Measurements from ENCODE around the gene FBXW8.

Gene FBXW8

DNA sequence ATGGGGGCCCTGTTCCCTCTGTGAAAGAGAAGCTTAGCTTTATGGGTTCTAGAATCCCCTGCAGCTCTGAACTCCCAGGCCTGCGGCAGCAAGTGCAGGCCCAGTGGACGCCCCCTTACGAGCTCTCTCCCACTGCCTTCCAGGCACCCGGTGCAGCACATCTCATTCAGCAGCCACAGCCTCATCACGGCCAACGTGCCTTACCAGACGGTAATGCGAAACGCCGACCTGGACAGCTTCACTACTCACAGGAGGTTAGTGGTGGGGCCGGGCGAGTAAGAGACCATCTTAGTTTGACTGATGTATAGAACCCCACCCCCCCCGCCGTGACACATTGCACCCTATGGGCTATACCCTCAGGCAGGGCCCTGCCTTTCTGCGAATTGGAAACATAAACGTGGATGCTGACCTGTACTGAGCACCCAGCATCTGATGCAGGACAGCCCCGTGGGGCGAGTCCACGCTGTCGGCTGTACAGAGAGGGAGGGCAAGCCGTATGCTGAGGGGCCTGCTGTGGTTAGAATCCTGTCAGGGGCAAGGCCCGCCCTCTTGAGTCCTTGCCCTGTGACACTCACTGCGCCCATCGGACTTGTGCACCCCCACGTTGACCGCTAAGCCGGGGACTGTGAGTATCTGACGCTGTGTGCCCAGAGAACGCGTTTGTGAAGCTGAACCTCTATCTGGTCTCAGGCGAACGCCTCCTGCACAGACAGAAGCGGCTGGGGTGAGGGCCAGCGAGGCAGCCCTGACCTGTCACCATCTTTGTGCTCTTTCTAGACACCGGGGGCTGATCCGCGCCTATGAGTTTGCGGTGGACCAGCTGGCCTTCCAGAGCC, 116.7 kb downstream of the FBXW8 start:
- H3K4me3 ChIP-seq (ENCODE audit: low read length) = no peak overlapping the region
- no peak for TF ChIP-seq ZNF274 (IDR thresholded peaks at IDR 0.05; ENCODE audit: low read depth, low read length)

GRCh38 chr12:117028254-117028653, 117.5 kb downstream of the FBXW8 start:
- TF ChIP-seq ZNF274 (IDR thresholded peaks at IDR 0.05; ENCODE audit: low read depth, low read length) = no peak
- no peak overlapping the region for H3K4me3 ChIP-seq (ENCODE audit: low read length)

DNA sequence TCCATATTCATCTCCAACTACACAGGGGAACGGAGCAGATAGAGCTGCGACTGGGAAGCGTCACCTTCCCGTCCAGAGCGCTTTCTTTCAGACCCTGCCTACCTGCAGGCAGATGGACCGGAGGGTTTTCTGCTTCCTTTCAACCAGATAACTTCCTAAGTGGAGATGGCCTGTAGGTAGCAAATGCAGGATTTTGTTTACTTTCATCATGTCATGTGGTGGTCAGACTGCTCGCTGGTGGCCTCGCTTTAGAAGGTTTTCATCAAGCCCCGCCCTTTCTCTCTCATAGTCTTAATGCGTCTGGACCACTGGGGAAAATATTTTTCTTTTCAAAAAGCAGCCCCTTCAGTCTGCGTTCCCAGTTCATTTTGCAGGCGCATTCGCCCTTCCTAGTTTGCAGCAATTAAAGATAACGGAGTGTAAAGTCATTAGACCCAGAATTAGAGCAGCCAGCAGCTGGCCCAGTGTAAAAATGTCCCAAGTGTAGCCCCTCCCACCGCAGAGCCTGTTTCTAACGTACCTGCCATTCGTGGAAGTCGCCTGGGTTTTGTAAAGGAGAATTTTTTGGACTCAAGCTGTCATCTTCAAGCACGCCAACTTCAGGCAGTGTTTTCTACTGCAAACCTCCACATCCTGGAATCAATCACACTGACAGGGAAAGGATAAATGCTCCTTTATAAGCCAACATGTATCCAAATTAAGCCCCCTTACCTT, 119.6 kb downstream of the FBXW8 start:
- no peak overlapping the region for H3K4me3 ChIP-seq (ENCODE audit: low read length)
- TF ChIP-seq ZNF274 (IDR thresholded peaks at IDR 0.05; ENCODE audit: low read depth, low read length) = no peak

DNA sequence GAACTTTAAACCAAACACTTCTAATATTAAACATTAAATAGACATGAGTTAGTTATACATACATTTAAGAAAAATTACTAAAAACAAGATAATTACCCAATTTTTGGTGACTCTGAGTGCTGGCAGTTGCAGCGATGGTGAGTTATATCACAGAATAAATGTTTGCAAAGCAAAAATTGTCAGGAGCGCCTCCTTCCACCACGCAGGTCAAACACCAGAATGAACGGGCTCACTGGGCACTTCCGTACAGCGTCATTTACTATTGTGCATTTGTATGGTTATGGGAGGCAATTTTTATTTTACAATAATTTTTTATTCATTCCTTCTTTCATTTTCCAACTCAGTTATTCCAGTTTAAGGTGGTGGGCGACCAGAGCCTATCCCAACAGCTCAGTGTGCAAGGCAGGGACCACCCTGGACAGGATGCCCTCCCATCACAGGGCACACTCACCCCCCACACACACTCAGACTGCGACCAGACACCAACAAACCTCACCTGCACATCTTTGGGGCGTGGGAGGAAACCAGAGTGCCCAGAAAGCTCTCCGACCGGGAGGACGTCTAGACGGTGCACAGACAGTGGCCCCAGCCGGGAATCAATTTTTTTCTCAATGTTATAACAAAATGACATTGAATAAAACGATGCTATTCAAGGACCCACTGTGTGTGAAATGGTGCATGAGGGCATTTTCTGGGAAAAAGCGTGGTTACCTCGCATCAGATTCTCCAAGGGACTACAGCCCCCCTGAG, 121.3 kb downstream of the FBXW8 start:
- H3K4me3 ChIP-seq (ENCODE audit: low read length) = no peak overlapping the region
- no peak for TF ChIP-seq ZNF274 (IDR thresholded peaks at IDR 0.05; ENCODE audit: low read depth, low read length)

GRCh38 chr12:117032593-117033381, 122.0 kb downstream of the FBXW8 start:
- no peak overlapping the region for H3K4me3 ChIP-seq (ENCODE audit: low read length)
- no peak for TF ChIP-seq ZNF274 (IDR thresholded peaks at IDR 0.05; ENCODE audit: low read depth, low read length)

GRCh38 chr12:117033382-117034221, 122.9 kb downstream of the FBXW8 start:
- TF ChIP-seq ZNF274 (IDR thresholded peaks at IDR 0.05; ENCODE audit: low read depth, low read length) = no peak
- H3K4me3 ChIP-seq (ENCODE audit: low read length) = no peak overlapping the region

DNA sequence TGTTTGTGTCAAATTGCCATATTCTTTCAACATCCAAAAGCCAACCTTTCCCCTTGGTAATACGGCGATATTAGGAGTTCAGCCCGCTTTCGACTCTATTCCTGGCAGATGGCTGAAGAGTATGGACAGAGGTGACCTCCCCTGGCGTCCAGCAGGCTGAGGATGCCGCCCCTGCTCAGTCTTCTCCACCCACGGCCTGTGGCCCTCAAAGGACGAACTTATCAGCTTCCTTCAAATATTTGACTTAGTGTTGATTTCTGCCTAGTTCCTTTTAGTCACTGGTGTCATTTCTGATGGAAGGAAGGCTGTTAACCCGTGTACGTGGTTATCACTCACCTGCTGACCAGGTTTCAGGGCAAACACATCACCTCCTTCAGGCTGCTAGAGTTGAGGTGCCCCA, 123.5 kb downstream of the FBXW8 start:
- no peak for TF ChIP-seq ZNF274 (IDR thresholded peaks at IDR 0.05; ENCODE audit: low read depth, low read length)

DNA sequence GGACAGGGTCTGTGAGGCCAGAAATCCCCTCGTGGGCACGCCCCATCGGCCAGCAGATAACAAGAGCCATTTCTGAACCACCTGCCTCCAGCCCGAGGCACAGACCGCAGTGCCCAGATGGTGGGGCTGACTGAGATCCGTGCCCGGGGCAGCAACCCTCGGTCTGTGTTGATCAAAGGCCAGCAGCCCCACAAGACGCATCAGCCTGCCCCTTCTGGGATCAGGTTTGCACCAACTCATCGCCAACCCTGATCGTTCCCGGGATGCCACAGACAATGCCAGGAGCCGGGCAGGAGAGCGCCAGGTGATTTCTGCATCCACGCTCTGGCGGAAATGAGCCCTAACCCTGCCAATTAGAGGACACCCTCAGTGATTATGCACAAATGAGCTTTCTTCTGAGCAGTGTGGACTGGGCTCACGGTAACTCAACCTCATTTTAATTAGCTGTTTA, 124.0 kb downstream of the FBXW8 start:
- H3K4me3 ChIP-seq (ENCODE audit: low read length) = no peak overlapping the region
- TF ChIP-seq ZNF274 (IDR thresholded peaks at IDR 0.05; ENCODE audit: low read depth, low read length) = no peak

More for the DNA sequence above, 123.5 kb downstream of the FBXW8 start:
- H3K4me3 ChIP-seq (ENCODE audit: low read length) = no peak overlapping the region

GRCh38 chr12:117035287-117035686, 124.5 kb downstream of the FBXW8 start:
- H3K4me3 ChIP-seq (ENCODE audit: low read length) = no peak overlapping the region
- TF ChIP-seq ZNF274 (IDR thresholded peaks at IDR 0.05; ENCODE audit: low read depth, low read length) = no peak

DNA sequence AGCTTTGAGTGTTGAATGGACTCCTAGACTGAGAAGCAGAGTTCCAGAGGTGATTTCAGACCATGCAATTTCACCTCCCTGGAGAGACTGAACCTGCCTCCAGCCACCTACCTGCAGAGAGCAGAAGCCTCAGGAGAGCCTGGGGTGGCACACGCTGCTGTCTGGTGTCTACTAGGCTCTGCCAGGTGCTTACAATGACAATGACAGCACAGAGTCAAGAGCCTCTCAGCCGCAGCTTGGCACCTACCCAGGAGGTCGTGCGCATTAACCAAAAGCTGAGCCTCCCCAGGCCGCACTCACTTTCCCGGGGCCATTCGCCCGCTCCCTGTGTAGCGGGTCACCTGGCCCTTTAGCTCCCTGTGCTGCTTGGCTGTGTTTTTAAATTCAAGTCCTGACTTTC, 125.3 kb downstream of the FBXW8 start:
- H3K4me3 ChIP-seq (ENCODE audit: low read length) = no peak overlapping the region
- TF ChIP-seq ZNF274 (IDR thresholded peaks at IDR 0.05; ENCODE audit: low read depth, low read length) = no peak

DNA sequence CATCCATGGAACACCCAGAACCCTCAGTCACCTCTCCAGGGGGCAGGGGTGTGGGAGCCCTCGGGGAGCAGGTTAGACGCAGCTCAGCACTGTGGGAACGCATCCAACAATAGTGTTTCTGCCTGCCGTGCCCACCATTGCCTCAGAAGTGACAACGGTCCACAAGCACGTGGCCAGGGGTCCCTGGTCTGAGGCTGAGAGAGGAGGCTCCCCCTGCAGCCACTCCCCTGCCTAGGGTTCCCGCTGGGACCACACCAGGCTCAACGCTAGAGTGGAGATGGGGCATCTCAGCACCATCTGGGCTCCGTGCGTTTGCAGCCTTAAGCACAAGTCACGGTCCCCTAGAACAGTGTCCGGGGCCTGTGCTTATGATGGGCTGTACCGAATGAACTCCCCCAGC, 125.8 kb downstream of the FBXW8 start:
- no peak for TF ChIP-seq ZNF274 (IDR thresholded peaks at IDR 0.05; ENCODE audit: low read depth, low read length)
- no peak overlapping the region for H3K4me3 ChIP-seq (ENCODE audit: low read length)

DNA sequence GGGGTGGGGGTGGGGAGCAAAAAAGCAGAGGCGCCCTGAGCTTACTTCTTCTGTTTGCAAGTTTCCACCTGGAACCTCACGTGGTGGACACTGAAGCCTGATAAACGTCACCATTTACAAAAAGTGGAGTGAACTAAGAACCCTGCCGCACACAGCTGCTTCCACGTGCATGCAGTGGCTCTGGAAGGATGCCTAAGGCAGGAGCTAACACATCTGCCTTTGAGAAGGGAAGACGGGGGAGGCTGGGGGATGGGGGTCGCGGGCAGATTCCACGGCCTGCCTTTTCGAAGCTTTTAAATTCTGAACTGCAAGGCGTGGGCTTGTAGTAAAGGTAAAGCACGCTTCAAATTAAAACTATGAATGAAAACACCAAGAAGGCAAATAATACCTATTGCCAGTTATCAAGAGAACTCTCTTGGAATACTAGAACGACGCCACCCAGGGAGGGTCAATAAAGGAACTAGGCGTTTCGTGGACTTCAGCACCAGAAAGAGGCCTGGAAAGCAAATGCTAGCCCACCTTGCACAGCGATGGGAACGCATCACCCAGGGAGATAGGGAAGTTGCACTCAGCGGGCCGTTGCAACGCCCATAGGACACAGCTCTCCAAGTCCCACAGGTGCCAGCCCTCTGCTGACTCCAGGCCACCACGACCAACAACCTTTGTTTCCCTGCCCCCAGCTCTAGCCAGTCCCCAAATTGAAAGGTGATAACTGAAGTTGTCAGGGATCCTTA, 126.7 kb downstream of the FBXW8 start:
- no peak overlapping the region for H3K4me3 ChIP-seq (ENCODE audit: low read length)
- no peak for TF ChIP-seq ZNF274 (IDR thresholded peaks at IDR 0.05; ENCODE audit: low read depth, low read length)
